MM.1S (cell line): ENCODE data around the gene DHFR.

Source experiments
- DNase-seq: peaks from one replicate; pipeline ENCODE4 v3.0.0-alpha.2; 2015
- H2AFZ ChIP-seq: fragments of 300-600 bp; sonication (generic); 2 replicates; pipeline ENCODE4 v1.6.0; 2016; ENCODE audit warnings: antibody characterized with exemption, low read length
- H3F3A ChIP-seq: fragments of 300-600 bp; sonication (generic); 2 replicates; pipeline ENCODE4 v1.6.1; 2016; ENCODE audit warnings: mild to moderate bottlenecking, antibody characterized with exemption, low read length, moderate library complexity, mixed read lengths; ENCODE audit not compliant: insufficient read depth
- H3K27ac ChIP-seq: fragments of 300-600 bp; sonication (generic); 2 replicates; pipeline ENCODE4 v1.5.1; 2016; ENCODE audit warnings: mild to moderate bottlenecking, low read length
- H3K27me3 ChIP-seq: fragments of 300-600 bp; sonication (generic); replicated peaks from 2 replicates; pipeline ENCODE4 v1.6.0; 2016; ENCODE audit warnings: low read length; ENCODE audit not compliant: insufficient read depth
- H3K36me3 ChIP-seq: fragments of 300-600 bp; sonication (generic); replicated peaks from 2 replicates; pipeline ENCODE4 v1.6.1; 2016; ENCODE audit warnings: mild to moderate bottlenecking, low read length, mixed read lengths; ENCODE audit not compliant: insufficient read depth
- H3K4me1 ChIP-seq: fragments of 300-600 bp; sonication (generic); 2 replicates; pipeline ENCODE4 v1.6.1; 2016; ENCODE audit warnings: low read length, mixed read lengths
- H3K4me2 ChIP-seq: fragments of 300-600 bp; sonication (generic); 2 replicates; pipeline ENCODE4 v1.6.0; 2016; ENCODE audit warnings: low read depth, low read length
- H3K4me3 ChIP-seq: fragments of 300-600 bp; sonication (generic); 2 replicates; pipeline ENCODE4 v1.5.1; 2016; ENCODE audit warnings: low read length, mixed read lengths
- H3K79me2 ChIP-seq: fragments of 300-600 bp; sonication (generic); 2 replicates; pipeline ENCODE4 v1.6.1; 2016; ENCODE audit warnings: mixed run types, low read length, mixed read lengths
- H3K9ac ChIP-seq: fragments of 300-600 bp; sonication (generic); 2 replicates; pipeline ENCODE4 v1.6.1; 2016; ENCODE audit warnings: low read length, mixed read lengths
- H3K9me2 ChIP-seq: fragments of 300-600 bp; sonication (generic); replicated peaks from 2 replicates; pipeline ENCODE4 v1.6.1; 2016; ENCODE audit warnings: mild to moderate bottlenecking, low read length, mixed read lengths; ENCODE audit not compliant: insufficient read depth
- H3K9me3 ChIP-seq: fragments of 300-600 bp; sonication (generic); replicated peaks from 2 replicates; pipeline ENCODE4 v1.6.1; 2016; ENCODE audit warnings: mild to moderate bottlenecking, low read length, mixed read lengths; ENCODE audit not compliant: insufficient read depth
- H4K20me1 ChIP-seq: fragments of 300-600 bp; sonication (generic); 2 replicates; pipeline ENCODE4 v1.6.1; 2016; ENCODE audit warnings: mild to moderate bottlenecking, low read length, moderate library complexity, mixed read lengths; ENCODE audit not compliant: insufficient read depth
- EZH2 ChIP-seq: fragments of 300-600 bp; sonication (generic); optimal IDR thresholded peaks from 2 replicates; pipeline ENCODE3; 2017; ENCODE audit warnings: low read depth, mild to moderate bottlenecking, antibody characterized with exemption, low read length, mixed read lengths
- EZH2phosphoT487 ChIP-seq: fragments of 300-600 bp; sonication (generic); IDR thresholded peaks from 2 replicates; pipeline ENCODE4 v1.6.1; 2018; ENCODE audit warnings: antibody characterized with exemption, low read length
- TF ChIP-seq, protein P1 (sequence below): fragments of 300-600 bp; sonication (generic); IDR thresholded peaks from 2 replicates; pipeline ENCODE4 v1.5.1; 2016; ENCODE audit warnings: antibody characterized with exemption, low read length, mixed read lengths

DHFR gene

DNA sequence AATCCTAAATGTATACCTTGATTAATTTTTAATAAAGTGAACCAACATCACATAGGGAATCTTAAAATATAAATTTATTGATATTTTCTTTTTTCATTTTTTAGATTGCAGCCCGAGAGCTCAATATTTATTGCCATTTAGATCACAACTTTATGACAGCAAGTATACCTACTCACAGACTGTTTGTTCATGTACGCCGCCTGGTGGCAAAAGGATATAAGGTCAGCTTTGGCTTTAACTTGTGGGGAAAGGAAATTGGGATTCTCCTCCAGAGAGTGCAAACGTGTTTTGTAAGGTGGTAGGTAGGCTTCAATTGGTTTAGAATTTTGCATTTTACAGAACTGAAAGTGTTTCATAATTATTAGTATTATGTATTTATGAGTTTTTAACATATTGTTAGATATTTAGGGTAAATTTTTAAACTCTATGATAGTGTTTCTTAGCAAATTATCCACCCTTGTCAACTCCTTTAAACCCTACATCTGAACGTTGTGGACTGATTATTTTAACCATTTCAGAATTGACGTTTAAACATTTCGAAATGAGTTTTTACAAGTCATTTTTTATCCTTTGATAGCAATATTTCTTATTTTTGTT is 17.5 kb upstream of the DHFR start:
- Histone ChIP-seq H3K36me3 (no peaks in the 10 kb centered on the region; the same call in 1 of the 2 replicates), H3K9me2 (no peaks in the 10 kb centered on the region), H3K4me1 (no peaks in the 10 kb centered on the region), H3F3A (peaks cover 4% of the 10 kb centered on the region; the same call in 1 of the 2 replicates), H3K9me3 (no peaks in the 10 kb centered on the region), H3K9ac (no peak overlapping the region), H3K4me3 (no peak overlapping the region), H3K79me2 (peaks cover 5% of the 10 kb centered on the region; the same call in 1 of the 2 replicates), H3K27ac (no peak overlapping the region), H4K20me1 (no peaks in the 10 kb centered on the region), H2AFZ (no peak overlapping the region), H3K4me2 (no peak overlapping the region), H3K27me3 (no peaks in the 10 kb centered on the region)
- DNase-seq = peak; percentile 72
- no peak for TF ChIP-seq EZH2phosphoT487
- TF ChIP-seq, protein P1, sequence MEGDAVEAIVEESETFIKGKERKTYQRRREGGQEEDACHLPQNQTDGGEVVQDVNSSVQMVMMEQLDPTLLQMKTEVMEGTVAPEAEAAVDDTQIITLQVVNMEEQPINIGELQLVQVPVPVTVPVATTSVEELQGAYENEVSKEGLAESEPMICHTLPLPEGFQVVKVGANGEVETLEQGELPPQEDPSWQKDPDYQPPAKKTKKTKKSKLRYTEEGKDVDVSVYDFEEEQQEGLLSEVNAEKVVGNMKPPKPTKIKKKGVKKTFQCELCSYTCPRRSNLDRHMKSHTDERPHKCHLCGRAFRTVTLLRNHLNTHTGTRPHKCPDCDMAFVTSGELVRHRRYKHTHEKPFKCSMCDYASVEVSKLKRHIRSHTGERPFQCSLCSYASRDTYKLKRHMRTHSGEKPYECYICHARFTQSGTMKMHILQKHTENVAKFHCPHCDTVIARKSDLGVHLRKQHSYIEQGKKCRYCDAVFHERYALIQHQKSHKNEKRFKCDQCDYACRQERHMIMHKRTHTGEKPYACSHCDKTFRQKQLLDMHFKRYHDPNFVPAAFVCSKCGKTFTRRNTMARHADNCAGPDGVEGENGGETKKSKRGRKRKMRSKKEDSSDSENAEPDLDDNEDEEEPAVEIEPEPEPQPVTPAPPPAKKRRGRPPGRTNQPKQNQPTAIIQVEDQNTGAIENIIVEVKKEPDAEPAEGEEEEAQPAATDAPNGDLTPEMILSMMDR = peak; percentile 65
- no peak for TF ChIP-seq EZH2

DNA sequence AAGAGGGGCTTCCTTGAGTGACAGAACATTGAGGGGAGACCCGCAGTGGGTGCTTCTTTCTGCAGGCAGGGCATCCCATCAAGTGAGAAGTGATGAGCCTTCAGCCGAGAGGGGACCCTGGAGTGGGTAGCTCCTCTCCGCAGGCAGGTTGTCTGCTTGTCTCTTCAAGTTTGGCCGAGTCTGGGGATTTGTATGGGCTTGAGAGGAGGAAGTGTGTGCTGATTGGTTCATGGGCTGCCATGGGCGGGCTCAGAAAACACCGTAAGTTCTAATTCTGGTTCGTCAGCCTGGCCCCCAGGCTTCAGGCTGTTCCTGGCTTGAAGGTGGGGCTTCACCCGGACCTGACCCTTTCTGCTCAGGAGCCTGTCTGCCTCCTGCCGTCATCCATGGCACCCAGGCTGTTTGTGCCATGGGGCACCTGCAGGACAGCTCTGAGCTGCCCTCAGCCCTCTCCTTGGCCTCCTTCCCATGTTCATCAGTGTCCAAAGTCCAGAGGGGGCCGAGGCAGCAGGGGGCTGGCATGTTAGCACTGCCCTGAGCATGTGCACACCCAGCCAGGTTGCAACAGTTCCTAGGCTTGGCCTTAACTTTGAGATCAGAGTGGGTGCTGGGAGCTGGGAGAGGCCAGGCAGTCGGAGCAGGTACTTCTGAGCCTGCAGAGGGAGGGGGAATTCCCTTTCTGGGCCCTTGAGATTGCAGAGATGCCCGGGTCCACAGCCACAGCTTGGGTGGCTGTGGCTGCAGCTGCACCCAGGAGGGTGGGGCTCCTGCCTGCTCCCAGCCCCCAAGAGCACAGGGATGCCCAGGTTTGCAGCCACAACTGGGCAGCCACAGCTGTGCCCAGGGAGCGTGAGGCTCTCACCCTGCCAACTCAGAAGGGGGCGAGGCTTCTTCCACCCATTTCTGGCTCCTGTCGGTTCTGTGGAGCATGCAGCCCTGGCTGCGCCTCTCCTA is 13.5 kb upstream of the DHFR start:
- H3K9me2 ChIP-seq = no peaks in the 10 kb centered on the region
- no peaks in the 10 kb centered on the region for H3K27me3 ChIP-seq
- H4K20me1 ChIP-seq = no peaks in the 10 kb centered on the region
- no peak for TF ChIP-seq EZH2
- TF ChIP-seq, protein P1 = no peak
- TF ChIP-seq EZH2phosphoT487 = no peak
- no peak overlapping the region for H2AFZ ChIP-seq
- peaks cover 4% of the 10 kb centered on the region; the same call in 1 of the 2 replicates for H3F3A ChIP-seq
- no peak overlapping the region for H3K4me2 ChIP-seq
- no peak overlapping the region for H3K9ac ChIP-seq
- H3K4me3 ChIP-seq = no peak overlapping the region
- H3K9me3 ChIP-seq = no peaks in the 10 kb centered on the region
- no peaks in the 10 kb centered on the region for H3K4me1 ChIP-seq
- H3K36me3 ChIP-seq = peaks cover 11% of the 10 kb centered on the region; the same call in 1 of the 2 replicates
- no peak overlapping the region for H3K27ac ChIP-seq
- peaks cover 5% of the 10 kb centered on the region; the same call in 1 of the 2 replicates for H3K79me2 ChIP-seq
- peak; percentile 34 for DNase-seq

DNA sequence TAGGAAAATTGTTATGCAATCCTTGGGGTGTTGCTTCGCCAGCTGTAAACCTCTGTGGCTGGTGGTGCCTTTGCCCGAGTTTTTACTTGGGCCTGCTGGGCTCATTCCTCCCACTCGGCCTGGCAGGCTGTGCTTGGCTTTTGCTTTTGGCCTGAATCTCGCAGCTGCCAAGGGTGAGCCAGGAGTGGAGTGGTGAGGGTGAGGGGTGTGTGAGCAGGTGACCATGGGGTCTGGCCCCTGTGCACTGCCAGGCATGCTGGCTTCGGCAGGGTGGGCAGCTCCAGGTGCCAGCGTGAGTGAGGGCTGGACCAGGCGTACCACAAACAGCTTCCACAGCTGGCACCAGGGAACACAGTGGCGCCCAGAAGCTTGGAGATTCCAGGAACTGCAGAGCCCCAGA is 12.6 kb upstream of the DHFR start:
- no peak for DNase-seq
- Histone ChIP-seq H3K36me3 (peaks cover 11% of the 10 kb centered on the region; the same call in 1 of the 2 replicates), H3K4me2 (no peak overlapping the region), H3K4me1 (no peaks in the 10 kb centered on the region), H2AFZ (no peak overlapping the region), H3K4me3 (no peak overlapping the region), H3K9ac (no peak overlapping the region), H3K79me2 (peaks cover 5% of the 10 kb centered on the region; the same call in 1 of the 2 replicates), H3K9me3 (no peaks in the 10 kb centered on the region), H3F3A (peaks cover 4% of the 10 kb centered on the region; the same call in 1 of the 2 replicates), H4K20me1 (no peaks in the 10 kb centered on the region), H3K27me3 (no peaks in the 10 kb centered on the region), H3K27ac (no peak overlapping the region), H3K9me2 (no peaks in the 10 kb centered on the region)
- TF ChIP-seq EZH2 (no peak), EZH2phosphoT487 (no peak)
- TF ChIP-seq, protein P1 = no peak
